ENCODE measurements around the gene MCM3.

Gene MCM3

GRCh38 chr6:52227495-52227894 lies 57.0 kb downstream of the MCM3 start:
- H3K27ac ChIP-seq (replicated peaks): no peak overlapping the region
- TF ChIP-seq GABPA (IDR thresholded peaks at IDR 0.05; ENCODE audit: low read depth) (no peak), REST (IDR thresholded peaks at IDR 0.05; ENCODE audit: insufficient replicate concordance, low read depth) (no peak), POLR2AphosphoS5 (IDR thresholded peaks at IDR 0.05; ENCODE audit: low read depth) (no peak), SPI1 (IDR thresholded peaks at IDR 0.05; ENCODE audit: borderline replicate concordance, low read depth) (no peak)
- TF ChIP-seq, protein P1, sequence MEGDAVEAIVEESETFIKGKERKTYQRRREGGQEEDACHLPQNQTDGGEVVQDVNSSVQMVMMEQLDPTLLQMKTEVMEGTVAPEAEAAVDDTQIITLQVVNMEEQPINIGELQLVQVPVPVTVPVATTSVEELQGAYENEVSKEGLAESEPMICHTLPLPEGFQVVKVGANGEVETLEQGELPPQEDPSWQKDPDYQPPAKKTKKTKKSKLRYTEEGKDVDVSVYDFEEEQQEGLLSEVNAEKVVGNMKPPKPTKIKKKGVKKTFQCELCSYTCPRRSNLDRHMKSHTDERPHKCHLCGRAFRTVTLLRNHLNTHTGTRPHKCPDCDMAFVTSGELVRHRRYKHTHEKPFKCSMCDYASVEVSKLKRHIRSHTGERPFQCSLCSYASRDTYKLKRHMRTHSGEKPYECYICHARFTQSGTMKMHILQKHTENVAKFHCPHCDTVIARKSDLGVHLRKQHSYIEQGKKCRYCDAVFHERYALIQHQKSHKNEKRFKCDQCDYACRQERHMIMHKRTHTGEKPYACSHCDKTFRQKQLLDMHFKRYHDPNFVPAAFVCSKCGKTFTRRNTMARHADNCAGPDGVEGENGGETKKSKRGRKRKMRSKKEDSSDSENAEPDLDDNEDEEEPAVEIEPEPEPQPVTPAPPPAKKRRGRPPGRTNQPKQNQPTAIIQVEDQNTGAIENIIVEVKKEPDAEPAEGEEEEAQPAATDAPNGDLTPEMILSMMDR (IDR thresholded peaks at IDR 0.05; ENCODE audit: insufficient read depth, low read length): no peak
- no peaks in the 10 kb centered on the region for H3K27me3 ChIP-seq (ENCODE audit: insufficient read depth, poor library complexity, severe bottlenecking)
- DNase-seq (ENCODE audit: low read depth in 1 of 2, low spot score in 1 of 2): no peak
- no peak overlapping the region for H3K4me3 ChIP-seq (replicated peaks; ENCODE audit: insufficient read depth, low read length)

GRCh38 chr6:52221302-52221701 lies 63.2 kb downstream of the MCM3 start:
- no peak overlapping the region for H3K4me3 ChIP-seq (replicated peaks; ENCODE audit: insufficient read depth, low read length)
- H3K27ac ChIP-seq (replicated peaks): no peak overlapping the region
- TF ChIP-seq, protein P1 (IDR thresholded peaks at IDR 0.05; ENCODE audit: insufficient read depth, low read length): no peak
- TF ChIP-seq REST (IDR thresholded peaks at IDR 0.05; ENCODE audit: insufficient replicate concordance, low read depth) (no peak), SPI1 (IDR thresholded peaks at IDR 0.05; ENCODE audit: borderline replicate concordance, low read depth) (no peak), POLR2AphosphoS5 (IDR thresholded peaks at IDR 0.05; ENCODE audit: low read depth) (no peak), GABPA (IDR thresholded peaks at IDR 0.05; ENCODE audit: low read depth) (no peak)
- DNase-seq (ENCODE audit: low read depth in 1 of 2, low spot score in 1 of 2): no peak
- H3K27me3 ChIP-seq (ENCODE audit: insufficient read depth, poor library complexity, severe bottlenecking): peaks cover 3% of the 10 kb centered on the region

- H3K27me3 ChIP-seq (ENCODE audit: insufficient read depth, poor library complexity, severe bottlenecking): peaks cover 3% of the 10 kb centered on the region
- no peak overlapping the region for H3K4me3 ChIP-seq (replicated peaks; ENCODE audit: insufficient read depth, low read length)
- no peak for TF ChIP-seq REST (IDR thresholded peaks at IDR 0.05; ENCODE audit: insufficient replicate concordance, low read depth)
- TF ChIP-seq, protein P1 (IDR thresholded peaks at IDR 0.05; ENCODE audit: insufficient read depth, low read length): no peak
- no peak for DNase-seq (ENCODE audit: low read depth in 1 of 2, low spot score in 1 of 2)
- H3K27ac ChIP-seq (replicated peaks): no peak overlapping the region
Measured at GRCh38 chr6:52217761-52218160, 66.8 kb downstream of the MCM3 start.

Data from HL-60 (cell line).